Dedifferentiated amniotic fluid mesenchymal stem cell (primary cell): Measurements from ENCODE around the gene MRPL17.
"Not testable (repeated sequence)": the region's sequence is repeated elsewhere in the genome, so short reads cannot be mapped to it uniquely, and the experiment has no call there.

Source experiments
- DNase-seq: peaks from one replicate; pipeline ENCODE4 v3.0.0-alpha.2; 2016; ENCODE audit errors: extremely low spot score

The MRPL17 gene

DNA sequence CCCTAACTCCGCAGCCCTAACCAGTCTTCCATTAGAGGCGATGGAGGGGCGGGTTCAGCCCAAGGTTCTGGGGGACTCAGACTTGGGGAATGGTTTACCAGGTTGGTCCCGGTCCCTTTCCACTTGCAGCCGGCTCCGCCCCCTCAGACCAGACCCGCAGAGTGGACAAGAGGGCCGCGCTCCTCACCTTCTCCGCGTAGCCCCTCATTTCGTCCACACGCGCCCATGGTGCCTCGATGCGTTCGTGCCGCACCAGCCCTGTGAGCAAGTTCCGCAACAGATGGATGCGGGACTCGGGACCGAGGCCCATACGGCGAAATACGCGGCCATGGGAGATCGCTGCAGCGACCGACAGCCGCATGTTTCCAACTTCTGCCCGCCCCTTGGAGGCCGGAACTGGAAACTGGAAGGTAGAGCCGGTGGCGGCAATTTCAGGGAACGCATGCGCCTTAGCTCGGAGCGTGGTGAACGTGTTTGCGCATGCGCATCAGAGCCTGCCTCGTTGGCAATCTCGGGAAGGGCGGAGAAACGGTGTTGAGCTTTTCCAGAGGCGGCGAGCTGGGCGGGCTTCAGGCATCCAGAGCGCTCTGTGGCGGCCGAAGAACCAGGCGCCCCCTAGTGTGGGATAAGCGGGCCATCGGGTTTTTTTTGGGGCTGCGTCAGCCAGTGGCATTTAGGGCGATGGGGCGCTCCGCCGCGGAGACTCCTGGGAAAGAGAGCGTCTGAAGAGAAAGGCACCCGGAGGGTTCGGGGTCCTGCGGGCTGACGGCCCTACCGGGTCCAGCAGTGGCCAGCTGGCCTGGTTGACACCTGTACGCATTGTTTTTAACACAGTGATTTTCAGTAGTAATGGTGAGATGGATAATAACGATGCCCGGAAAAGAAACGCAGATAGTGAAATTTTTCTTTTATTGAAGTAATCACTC is at the start of gene MRPL17:
Gene MRPL17, minus strand, starts transcription at position 405 of the 926 bp plus-strand sequence. Its CDS starts 44 bp downstream, at position 361.
- DNase-seq, result peak; percentile 99

DNA sequence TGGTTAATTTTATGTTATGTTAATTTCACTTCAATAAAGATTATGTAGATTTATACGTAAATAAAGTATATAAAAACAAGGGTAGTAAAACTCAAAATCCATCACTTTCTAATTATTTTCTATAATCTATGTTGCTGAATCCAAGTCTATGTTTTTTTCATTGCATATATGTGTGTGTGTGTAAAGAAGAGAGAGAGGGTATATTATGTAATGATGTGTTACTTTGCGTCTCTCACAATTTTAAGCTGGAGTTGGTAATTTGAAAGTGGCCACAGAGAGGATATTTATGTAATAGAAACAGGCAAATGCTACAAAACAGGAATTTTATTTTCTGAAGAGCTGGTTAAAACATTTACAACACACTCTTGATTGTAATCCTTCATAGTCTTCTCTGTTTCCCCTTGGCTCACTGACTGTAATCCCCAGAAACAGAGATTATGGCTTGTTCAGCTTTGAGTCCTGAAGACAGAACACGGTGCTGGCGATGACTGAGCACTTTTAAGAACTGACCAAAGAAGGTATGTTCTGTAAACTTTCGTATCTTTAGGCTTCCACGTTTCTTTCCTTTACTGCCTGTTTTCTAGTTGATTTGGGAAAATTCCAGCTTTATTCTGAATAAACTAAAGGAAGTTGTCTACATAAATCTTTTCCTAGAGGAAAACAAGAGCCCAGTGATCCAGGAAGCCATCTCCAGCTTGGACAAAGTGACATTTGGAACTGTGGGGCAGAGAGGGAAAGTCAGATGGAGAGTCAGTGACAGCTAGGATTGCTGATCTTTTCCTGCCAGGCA is 45.0 kb upstream of the MRPL17 start:
- no peak for DNase-seq

DNA sequence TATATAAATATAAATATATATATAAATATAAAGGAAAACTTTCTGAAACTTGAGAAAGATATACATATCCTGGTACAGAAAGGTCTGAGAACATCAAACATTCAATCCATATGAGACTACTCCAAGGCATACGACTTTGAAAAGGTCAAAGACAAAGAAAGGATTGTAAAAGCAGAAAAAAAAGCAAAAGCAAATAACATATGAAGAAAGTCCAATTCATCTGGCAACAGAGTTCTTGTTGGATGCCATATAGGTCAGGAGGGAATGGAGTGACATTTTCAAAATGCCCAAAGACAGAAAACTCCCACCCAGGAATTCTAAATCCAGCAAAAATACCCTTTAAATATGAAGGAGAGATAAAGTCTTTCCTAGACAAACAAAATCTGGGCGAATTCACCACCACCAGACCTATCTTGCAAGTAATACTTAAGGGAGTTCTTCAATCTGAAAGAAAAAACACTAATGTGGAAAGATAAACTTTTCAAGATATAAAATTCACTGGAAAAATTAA is 42.3 kb upstream of the MRPL17 start:
- DNase-seq, result no peak

DNA sequence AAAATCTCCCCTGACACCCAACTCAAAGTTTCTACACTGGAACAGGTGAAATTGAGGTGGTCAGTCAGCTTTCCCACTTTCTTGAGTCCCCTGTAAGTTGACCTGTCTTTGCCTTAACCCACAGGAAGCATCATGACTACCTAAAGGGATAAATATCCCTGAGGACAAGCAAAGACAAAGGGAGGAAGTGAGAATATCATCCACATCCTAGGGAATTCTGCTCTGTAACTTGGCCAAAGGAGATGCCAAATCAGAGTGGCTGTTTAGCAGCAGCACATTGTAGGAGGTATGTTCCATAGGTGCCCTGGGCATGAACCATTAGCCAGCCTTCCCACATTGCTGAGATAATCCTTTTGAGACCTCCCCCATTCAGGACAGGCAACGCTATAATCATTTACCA is 40.9 kb upstream of the MRPL17 start:
- DNase-seq, result no peak

DNA sequence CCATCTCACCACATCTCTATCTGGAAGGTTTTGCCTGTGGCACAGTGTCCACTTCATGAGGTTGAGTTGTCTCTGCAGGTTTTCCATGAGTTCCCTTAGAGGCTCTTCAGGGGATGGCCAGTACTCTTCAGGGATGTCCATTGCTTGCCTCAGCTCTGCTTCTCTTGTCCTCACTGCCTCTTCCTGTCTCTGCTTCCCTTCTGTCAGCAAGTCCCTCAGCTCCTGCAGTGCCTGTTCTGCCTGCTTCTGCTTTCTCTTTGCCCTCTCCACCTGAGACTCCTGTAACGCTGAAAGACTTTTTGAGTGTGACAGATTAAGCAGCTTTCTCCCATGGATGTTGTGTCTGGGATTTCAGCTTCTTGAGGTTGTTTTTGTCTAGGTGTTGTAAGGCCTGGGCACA is 38.2 kb upstream of the MRPL17 start:
- no peak for DNase-seq

DNA sequence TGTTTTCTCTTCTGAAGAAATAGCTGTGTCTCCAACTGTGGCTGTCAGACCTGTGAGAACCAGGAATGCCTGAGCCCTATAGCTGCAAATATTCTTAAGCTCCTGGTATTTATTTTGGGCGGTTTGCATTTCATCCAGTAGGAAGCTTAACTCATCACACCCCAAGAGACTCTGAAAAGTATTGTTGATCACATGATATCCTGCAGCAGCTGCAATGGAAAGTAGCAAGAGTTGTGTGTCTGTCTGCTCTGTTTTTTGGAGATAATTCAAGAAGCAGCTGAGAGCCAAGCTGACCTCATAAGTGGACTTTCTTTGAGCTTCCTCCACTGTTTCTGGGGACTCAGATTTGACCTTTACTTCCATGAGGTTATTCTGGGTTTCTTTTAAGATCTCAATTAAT is 36.4 kb upstream of the MRPL17 start:
- no peak for DNase-seq

DNA sequence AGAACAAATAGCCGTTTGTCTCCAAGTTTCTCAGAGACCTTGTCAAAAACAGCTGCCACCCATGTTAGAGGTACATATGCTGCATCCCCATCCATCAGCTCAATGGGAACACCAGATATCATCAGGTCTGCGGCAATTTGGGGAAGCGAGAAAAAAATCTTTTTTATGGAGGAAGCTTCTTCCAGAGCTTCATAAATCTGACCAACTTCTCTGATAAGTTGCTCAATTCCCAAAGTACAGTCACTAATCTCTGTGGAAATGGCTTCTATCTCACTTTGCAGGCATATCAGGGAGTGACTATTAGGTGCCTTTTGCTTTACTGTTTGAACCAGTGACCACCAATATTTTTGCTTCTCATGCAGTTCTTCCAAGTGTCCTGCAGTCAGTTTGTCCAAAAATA is 34.3 kb upstream of the MRPL17 start:
- DNase-seq, result no peak

DNA sequence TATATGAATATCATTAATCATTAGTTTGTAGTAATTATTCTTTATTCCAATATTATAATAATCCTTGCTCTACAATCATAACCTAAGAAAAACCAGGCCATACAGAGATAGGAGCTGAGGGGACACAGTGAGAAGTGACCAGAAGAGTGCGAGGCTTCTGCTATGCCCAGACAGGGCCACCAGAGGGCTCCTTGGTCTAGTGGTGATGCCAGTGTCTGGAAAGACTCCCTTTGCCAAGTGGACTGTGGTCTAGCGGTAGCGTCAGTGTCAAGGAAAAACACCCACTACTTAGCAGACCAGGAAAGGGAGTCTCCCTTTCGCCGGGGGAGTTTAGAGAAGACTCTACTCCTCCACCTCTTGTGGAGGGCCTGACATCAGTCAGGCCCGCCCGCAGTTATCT is 28.4 kb upstream of the MRPL17 start:
- DNase-seq, result not testable (repeated sequence)

DNA sequence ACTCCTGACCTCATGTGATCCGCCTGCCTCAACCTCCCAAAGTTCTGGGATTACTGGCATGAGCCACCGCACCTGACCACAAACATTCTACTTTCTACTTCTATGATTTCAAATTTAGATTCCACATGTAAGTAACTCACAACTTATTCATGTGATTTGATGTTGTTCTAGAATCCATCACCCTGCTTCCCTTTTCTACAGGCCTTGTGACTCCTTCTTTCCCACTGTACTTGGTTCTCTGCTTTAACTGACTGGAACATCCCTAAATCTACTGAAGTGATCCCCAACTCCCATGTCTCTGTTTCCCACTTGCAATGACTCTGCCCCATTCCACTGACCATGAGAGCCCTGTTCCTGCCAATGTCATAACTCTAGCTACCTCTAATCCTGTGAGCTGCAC is 25.7 kb upstream of the MRPL17 start:
- no peak for DNase-seq

DNA sequence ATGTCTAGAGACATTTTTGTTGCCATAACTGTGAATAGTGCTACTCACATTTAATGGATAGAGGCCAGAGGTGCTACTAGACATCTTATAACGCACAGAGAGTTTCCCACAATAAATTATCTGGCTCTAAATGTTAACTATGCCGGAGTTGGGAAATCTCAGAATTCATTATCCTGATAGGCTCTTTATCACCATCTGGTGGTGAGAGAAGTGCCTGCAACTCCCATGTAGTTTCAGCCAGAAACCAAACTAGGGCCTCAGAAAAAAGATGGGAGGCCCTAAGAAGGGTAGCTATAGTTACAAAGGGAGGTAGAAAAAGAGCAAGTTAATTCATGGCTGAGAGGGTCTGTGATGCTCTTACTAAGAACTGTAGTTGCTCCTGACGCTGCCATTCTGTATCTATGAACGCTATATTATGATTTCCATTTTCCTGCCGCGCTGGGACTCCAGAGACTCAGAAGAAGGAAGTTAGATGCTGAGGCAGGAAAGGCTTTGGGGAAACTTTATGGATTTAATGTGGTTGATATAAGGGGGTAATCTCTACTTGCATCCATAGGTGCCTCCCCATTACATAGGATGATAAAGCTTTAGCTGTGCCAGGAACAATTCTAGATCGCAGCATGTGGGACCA is 22.9 kb upstream of the MRPL17 start:
- peak; percentile 86 for DNase-seq

DNA sequence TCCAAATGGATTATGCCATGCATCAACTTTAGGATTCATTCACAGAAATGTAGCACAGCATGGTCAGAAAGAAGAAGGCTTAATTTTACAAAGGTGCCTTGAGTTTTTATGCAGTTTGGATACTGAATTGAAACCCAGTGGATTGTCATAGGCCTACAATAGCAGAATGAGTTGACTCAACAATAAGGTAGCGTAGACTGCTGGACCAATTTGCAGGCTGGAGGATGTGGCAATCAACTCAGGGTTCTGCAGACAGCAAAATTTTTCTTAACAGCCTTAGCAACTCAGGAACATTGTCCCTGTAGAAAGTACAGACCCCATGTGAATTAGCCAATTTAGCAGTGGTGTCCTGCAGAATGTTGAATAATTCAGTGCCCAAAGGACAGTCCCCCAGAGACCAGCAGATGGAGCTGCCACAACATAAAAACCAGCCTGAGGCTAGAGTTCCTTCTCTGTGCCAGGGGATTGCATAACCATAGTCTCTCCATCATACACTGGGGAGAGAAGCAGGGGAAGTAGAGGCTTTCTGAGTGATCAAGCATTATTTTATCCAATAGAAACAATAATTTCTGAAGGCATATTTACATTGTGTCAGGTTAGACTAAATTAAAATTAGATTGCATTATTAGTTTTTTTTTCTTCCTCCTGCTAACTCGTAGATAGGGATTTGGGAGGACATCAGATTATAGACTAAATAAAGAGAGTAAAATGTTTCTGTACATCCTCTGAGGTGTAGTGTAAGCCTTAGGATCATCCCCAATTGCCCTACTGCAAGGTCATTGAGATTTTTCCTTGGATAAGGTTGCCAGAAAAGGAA is 20.3 kb upstream of the MRPL17 start:
- DNase-seq, result peak; percentile 87

DNA sequence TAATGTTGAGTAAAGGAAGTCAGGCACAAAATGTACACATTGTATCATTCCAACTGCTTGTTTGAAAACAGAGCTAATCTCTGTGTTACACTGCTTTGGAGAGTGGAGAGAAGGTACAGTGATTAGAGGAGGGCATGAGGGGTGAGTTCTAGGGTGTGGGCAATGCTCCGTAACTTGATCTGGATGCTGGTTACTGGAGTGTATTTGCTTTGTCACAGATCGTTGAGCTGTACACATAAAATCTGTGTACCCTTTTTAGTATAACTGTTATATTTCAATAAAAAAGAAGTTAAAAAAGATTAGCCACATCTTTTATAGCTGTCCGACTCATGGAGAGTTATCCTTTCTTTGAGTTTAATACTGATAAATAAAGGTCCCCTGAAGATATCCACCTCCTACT is 18.8 kb upstream of the MRPL17 start:
- DNase-seq, result not testable (repeated sequence)

DNA sequence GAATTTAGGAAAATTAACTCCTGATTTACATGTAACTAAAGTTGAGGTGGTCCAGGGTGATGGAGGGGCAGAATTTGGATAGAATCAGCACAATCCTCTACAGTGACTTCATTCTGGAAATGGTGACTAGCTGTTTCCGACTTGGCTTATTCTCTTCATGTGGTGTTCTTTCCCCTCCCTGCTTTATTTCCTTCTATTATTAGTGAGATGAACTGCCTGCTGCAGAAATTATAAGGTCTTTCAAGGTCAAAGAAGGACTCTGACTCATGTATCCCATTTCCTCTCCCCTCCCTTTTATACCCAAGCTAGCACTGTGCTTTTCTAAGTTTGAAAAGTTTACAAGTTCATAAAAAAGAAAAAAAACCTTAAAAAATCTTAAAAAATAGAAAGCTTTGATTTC is 12.2 kb upstream of the MRPL17 start:
- DNase-seq, result no peak

DNA sequence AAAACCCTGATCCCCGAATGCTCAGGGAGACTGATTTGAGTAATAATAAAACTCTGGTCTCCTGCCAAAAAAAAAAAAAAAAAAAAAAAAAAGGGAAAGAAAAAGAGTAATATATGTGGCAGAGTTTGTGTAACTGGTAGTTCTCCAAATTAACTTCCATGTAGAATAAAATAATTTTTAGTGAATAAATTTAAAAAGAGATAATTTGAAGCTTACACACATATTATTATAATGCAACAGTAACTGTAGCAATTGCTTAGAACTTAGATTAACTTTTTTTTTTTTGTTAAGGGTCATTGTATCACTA is 11.0 kb upstream of the MRPL17 start:
- DNase-seq, result no peak

DNA sequence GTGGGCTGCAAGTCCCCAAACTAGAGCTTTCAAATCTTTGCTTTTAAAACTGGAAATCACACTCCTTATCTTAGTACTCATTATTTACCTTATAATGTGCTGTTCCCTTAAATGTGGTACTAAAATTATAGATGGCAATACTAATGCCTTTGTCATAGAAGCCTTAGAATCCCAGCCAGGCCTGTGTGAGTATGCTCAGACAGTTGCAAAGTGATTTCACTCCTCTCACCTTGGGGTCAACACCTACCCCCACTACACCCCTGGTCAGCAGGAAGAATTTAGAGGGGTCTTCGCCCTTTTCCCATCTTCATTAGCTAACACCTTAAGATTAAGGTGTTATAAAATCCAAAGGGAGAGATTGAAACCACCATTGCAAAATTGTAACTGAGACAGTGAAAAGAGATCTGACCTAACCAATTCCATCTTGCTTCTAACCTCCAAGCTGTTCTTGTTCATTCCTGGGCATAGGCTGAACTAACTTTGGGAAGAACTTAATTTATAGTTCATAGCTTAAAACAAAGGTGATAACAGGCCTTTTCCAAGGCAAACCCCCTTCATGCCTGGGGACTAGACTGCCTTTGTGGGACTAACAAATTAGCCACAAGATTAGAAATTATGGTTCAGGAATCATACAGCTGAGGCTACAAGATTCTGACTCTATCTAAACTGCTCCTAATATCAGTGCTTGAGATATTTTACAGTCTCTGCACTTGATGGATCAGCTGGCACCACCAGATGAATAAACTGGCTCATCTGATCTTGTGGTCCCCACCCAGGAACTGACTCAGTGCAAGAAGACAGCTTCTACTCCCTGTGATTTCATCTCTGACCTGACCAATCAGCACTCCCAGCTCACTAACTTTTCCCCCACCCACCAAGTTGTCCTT is 10.4 kb upstream of the MRPL17 start:
- DNase-seq, result peak; percentile 76

DNA sequence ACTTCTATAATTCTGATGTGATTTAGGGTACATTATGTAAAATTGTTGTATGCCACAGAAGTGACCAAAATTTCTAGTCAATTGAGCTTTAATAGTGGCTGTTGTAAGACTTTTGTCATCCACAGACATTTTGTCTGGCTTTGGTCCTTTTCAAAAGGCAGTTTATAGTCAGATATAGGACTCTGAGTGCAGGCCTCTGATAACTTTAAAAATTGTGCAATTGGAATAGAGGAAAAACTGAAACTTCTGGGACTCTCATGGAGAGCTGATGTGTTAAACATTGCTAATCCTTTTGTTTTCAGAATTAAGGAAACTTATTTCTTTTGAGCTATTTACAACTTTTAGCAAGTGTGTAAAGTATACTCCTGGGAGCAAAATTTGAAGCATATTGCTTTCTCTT is 9.0 kb upstream of the MRPL17 start:
- DNase-seq, result no peak

DNA sequence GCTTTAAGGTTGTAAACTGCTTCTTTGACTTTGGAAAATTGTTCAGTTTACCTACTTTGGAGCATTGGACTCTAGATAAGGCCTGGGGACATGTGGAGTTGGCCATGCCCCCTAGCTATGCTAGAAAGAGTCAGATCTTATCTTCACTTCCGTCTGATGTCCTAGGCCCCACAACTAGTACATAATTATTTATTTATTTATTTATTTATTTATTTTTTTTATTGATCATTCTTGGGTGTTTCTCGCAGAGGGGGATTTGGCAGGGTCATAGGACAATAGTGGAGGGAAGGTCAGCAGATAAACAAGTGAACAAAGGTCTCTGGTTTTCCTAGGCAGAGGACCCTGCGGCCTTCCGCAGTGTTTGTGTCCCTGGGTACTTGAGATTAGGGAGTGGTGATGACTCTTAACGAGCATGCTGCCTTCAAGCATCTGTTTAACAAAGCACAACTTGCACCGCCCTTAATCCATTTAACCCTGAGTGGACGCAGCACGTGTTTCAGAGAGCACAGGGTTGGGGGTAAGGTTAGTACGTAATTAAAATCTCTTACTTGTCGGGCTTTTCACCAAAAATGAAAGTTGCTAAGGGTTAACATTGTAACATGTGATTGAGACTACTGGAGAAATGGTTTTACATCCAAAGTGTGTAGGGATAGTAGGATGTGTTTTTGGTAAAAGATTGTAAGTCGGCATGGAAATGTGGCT is 7.4 kb upstream of the MRPL17 start:
- not testable (repeated sequence) for DNase-seq

DNA sequence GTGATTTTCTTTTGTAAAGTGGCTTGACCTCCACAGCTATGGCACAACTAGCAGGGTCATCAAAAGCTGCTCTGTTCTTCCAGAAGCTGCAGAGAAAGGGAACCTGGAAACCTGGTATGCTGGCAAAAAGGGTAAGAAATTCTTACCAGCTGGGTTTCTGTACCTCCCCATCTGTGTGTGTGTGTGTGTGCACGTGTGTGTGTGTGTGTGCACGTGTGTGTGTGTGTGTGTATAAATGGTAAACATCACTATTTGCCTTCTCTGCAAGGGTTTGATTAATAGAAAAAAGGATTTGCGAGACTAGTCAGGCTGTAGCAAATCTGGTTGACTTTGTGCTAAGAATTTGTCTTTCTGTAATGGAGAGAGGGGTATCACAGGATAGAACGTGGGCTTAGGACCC is 4.7 kb upstream of the MRPL17 start:
- DNase-seq, result no peak

DNA sequence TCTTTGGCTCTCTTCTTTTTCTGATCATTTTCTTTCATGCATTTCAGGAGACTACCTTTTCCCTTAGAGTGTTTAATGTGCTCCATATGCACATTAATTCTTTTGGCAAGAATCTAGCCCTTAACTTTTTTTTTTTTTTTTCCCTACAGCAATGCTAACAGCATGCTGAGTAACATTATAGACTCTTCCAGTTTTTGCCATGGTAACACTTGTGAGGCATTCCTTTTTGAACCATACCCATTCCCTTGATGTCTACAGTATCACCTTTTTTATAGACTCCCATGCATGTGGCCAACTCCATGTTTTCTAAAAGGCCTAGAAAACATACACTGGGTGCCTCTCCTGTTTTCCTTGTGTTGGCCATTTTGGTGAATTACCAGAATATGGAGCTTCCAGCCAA is 2.9 kb upstream of the MRPL17 start:
- no peak for DNase-seq

DNA sequence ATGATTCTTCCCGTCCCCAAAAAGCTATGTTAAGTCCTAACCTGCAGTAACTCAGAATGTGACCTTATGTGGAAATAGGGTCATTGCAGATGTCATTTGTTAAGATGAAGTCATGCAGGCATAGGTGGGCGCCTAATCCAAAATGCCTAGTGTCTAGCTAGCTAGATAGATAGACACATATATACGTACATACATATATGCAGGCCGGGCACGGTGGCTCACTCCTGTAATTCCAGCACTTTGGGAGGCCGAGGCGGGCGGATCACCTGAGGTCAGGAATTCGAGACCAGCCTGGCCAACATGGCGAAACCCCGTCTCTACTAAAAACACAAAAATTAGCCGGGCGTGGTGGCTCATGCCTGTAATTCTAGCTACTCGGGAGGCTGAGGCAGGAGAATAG is 928 bp upstream of the MRPL17 start:
- DNase-seq, result not testable (repeated sequence)
